ENCODE data around the gene TLCD5. TPM values are rescaled to one million over a fixed set of nuclear protein-coding genes. Genes with fewer than 3 reads are reported as not detected.

Gene TLCD5
- total RNA-seq, 1 experiment from 2014 or later: 6.2 TPM

DNA sequence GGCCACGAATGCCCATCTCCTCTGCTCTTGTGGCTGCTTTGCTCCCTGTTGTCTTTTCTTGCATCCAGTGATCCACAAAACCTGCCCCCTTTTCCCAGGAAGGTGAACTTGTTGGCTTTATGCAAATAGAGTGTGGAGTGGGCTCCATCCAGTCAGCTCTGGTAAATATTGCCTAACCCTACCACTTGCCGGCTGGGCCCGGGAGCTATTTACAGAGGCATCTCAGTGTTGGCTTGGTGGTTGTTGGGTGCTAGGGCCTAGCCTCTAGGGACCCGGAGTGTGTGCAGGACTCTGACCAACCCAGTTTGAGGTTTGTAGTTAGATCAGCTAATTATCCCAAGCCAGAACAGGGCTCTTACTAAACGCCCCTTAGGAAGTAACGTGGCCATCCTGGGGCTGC, 40.8 kb upstream of the TLCD5 start:
- Histone ChIP-seq H3F3A (ENCODE audit: low read length, unreplicated experiment) (no peaks in the 10 kb centered on the region), H3K27ac (ENCODE audit: low read length) (no peak overlapping the region), H3K9me3 (ENCODE audit: low read length) (no peaks in the 10 kb centered on the region), H4K20me1 (ENCODE audit: low read length) (no peaks in the 10 kb centered on the region), H3K4me3 (ENCODE audit: low read length) (no peak overlapping the region), H3K4me2 (ENCODE audit: low read length) (no peak overlapping the region), H2AFZ (ENCODE audit: low read length) (no peak overlapping the region), H3K9ac (ENCODE audit: low read length) (no peak overlapping the region), H3K79me2 (ENCODE audit: low read length) (no peaks in the 10 kb centered on the region), H3K4me1 (ENCODE audit: insufficient read depth, low read length) (no peaks in the 10 kb centered on the region; the same call in 1 of the 2 replicates), H3K9me2 (replicated peaks; ENCODE audit: low read length) (no peaks in the 10 kb centered on the region), H3K27me3 (ENCODE audit: low read length) (0 out of 2 replicates have a peak, but pooled peaks cover 2% of the 10 kb centered on the region), H3K36me3 (ENCODE audit: low read depth, low read length) (no peaks in the 10 kb centered on the region)
- ATAC-seq: no peak
- ChIA-PET POLR2A (ENCODE audit: unreplicated experiment) (no interaction called here), CTCF (no interaction called here)
- TF ChIP-seq EZH2phosphoT487 (IDR thresholded peaks at IDR 0.05; ENCODE audit: borderline replicate concordance, low read length): no peak
- TF ChIP-seq, protein P1, sequence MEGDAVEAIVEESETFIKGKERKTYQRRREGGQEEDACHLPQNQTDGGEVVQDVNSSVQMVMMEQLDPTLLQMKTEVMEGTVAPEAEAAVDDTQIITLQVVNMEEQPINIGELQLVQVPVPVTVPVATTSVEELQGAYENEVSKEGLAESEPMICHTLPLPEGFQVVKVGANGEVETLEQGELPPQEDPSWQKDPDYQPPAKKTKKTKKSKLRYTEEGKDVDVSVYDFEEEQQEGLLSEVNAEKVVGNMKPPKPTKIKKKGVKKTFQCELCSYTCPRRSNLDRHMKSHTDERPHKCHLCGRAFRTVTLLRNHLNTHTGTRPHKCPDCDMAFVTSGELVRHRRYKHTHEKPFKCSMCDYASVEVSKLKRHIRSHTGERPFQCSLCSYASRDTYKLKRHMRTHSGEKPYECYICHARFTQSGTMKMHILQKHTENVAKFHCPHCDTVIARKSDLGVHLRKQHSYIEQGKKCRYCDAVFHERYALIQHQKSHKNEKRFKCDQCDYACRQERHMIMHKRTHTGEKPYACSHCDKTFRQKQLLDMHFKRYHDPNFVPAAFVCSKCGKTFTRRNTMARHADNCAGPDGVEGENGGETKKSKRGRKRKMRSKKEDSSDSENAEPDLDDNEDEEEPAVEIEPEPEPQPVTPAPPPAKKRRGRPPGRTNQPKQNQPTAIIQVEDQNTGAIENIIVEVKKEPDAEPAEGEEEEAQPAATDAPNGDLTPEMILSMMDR (conservative IDR thresholded peaks at IDR 0.05; ENCODE audit: low read depth, low read length): no peak
- no peak for TF ChIP-seq EZH2 (IDR thresholded peaks at IDR 0.05; ENCODE audit: low read length, unreplicated experiment)
- no TSS peak for BruUV-seq (replicated peaks)
- DNase-seq: no peak
- intact Hi-C loops (cut with micrococcal nuclease): no loop called here

DNA sequence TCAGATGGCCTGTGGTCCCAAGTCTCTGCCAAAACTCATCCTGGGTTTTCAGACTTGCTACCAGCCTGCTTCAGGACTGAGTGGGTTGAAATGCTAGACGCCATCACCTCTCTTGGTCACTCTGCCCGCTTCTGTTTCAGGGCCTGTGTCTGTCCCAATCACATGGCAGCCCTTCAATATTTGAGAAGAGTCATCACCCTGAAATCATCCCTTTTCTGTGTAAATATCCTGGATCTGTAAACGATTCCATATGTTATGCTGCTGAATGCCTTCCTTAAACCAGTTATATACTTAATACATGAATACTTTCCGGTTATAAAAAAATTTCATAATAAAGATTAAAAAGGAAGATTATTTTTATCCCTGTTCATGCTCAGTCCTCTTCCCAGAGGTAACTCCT, 39.8 kb upstream of the TLCD5 start:
- ATAC-seq (peak; percentile 48), DNase-seq (peak; percentile 23)
- Histone ChIP-seq H3K79me2 (ENCODE audit: low read length) (no peaks in the 10 kb centered on the region), H4K20me1 (ENCODE audit: low read length) (no peaks in the 10 kb centered on the region), H3K27me3 (ENCODE audit: low read length) (0 out of 2 replicates have a peak, but pooled peaks cover 10% of the 10 kb centered on the region), H2AFZ (ENCODE audit: low read length) (0 out of 2 replicates have a peak overlapping the region, but pooled peaks have one; percentile 11), H3K9me2 (replicated peaks; ENCODE audit: low read length) (no peaks in the 10 kb centered on the region), H3K9me3 (ENCODE audit: low read length) (no peaks in the 10 kb centered on the region), H3K4me2 (ENCODE audit: low read length) (no peak overlapping the region), H3F3A (ENCODE audit: low read length, unreplicated experiment) (no peaks in the 10 kb centered on the region), H3K4me1 (ENCODE audit: insufficient read depth, low read length) (no peaks in the 10 kb centered on the region; the same call in 1 of the 2 replicates), H3K27ac (ENCODE audit: low read length) (no peak overlapping the region), H3K9ac (ENCODE audit: low read length) (no peak overlapping the region), H3K36me3 (ENCODE audit: low read depth, low read length) (no peaks in the 10 kb centered on the region), H3K4me3 (ENCODE audit: low read length) (no peak overlapping the region)
- ChIA-PET CTCF (no interaction called here), POLR2A (ENCODE audit: unreplicated experiment) (no interaction called here)
- intact Hi-C loops (cut with micrococcal nuclease): no loop called here
- no TSS peak for BruUV-seq (replicated peaks)
- TF ChIP-seq EZH2phosphoT487 (IDR thresholded peaks at IDR 0.05; ENCODE audit: borderline replicate concordance, low read length) (no peak), EZH2 (IDR thresholded peaks at IDR 0.05; ENCODE audit: low read length, unreplicated experiment) (no peak)
- TF ChIP-seq, protein P1 (conservative IDR thresholded peaks at IDR 0.05; ENCODE audit: low read depth, low read length): no peak

DNA sequence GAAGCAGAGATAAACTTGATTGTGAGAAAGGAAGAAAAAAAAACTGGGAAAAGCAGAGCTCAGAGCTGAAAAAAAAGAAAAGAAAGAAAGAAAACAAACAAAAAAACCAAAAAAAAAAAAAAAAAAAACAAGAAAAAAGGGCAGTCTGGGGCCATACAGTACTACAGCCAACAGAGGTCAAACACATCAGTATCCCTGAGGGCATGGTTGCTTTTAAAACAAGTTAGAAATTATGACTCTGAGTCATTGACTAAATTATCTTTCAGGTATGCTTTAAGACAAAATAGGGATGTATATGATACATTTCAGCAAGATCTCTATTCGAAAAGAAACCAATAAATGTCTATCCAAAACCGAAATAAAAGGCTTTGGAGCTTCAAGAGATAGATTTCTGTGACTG, 37.1 kb upstream of the TLCD5 start:
- H3K9me2 ChIP-seq (replicated peaks; ENCODE audit: low read length): no peaks in the 10 kb centered on the region
- no peaks in the 10 kb centered on the region for H3K79me2 ChIP-seq (ENCODE audit: low read length)
- H3F3A ChIP-seq (ENCODE audit: low read length, unreplicated experiment): no peaks in the 10 kb centered on the region
- no peak overlapping the region for H3K4me3 ChIP-seq (ENCODE audit: low read length)
- BruUV-seq (replicated peaks): no TSS peak
- H2AFZ ChIP-seq (ENCODE audit: low read length): no peak overlapping the region
- ATAC-seq: peak; percentile 27; the same call in 1 of the 2 replicates
- H3K9me3 ChIP-seq (ENCODE audit: low read length): no peaks in the 10 kb centered on the region
- no peaks in the 10 kb centered on the region for H4K20me1 ChIP-seq (ENCODE audit: low read length)
- no peak overlapping the region for H3K27ac ChIP-seq (ENCODE audit: low read length)
- CTCF ChIA-PET: no interaction called here
- intact Hi-C loops (cut with micrococcal nuclease): no loop called here
- DNase-seq: peak; percentile 40
- no peaks in the 10 kb centered on the region for H3K36me3 ChIP-seq (ENCODE audit: low read depth, low read length)
- TF ChIP-seq EZH2 (IDR thresholded peaks at IDR 0.05; ENCODE audit: low read length, unreplicated experiment) (no peak), EZH2phosphoT487 (IDR thresholded peaks at IDR 0.05; ENCODE audit: borderline replicate concordance, low read length) (no peak)
- TF ChIP-seq, protein P1 (conservative IDR thresholded peaks at IDR 0.05; ENCODE audit: low read depth, low read length): no peak
- no peaks in the 10 kb centered on the region; the same call in 1 of the 2 replicates for H3K4me1 ChIP-seq (ENCODE audit: insufficient read depth, low read length)
- POLR2A ChIA-PET (ENCODE audit: unreplicated experiment): no interaction called here
- H3K9ac ChIP-seq (ENCODE audit: low read length): no peak overlapping the region
- H3K4me2 ChIP-seq (ENCODE audit: low read length): no peak overlapping the region
- H3K27me3 ChIP-seq (ENCODE audit: low read length): peaks cover 26% of the 10 kb centered on the region
